Neural progenitor cell (in vitro differentiated cells): ENCODE measurements around the gene RAB17. TPM values are rescaled to one million over a fixed set of nuclear protein-coding genes. Genes with fewer than 3 reads are reported as not detected.
"Not testable (repeated sequence)": the region's sequence is repeated elsewhere in the genome, so short reads cannot be mapped to it uniquely, and the experiment has no call there.

Experiments used
- DNase-seq: peaks from one replicate; pipeline ENCODE4 v3.0.0-alpha.2; 2016; ENCODE audit warnings: low spot score
- H2AFZ ChIP-seq: fragments of 200-600 bp; sonication (generic); replicated peaks from 2 replicates; pipeline ENCODE4 v1.6.1; 2016; ENCODE audit warnings: antibody characterized with exemption
- H3F3A ChIP-seq: fragments of 200-600 bp; sonication (generic); 2 replicates; pipeline ENCODE4 v1.6.1; 2016; ENCODE audit warnings: antibody characterized with exemption, low read depth
- H3K27ac ChIP-seq: fragments of 200-600 bp; sonication (generic); 2 replicates; pipeline ENCODE4 v1.5.1; 2016; ENCODE audit warnings: mild to moderate bottlenecking
- H3K27me3 ChIP-seq: fragments of 200-600 bp; sonication (generic); 2 replicates; pipeline ENCODE4 v1.6.1; 2016; ENCODE audit warnings: mild to moderate bottlenecking, moderate library complexity
- H3K36me3 ChIP-seq: fragments of 200-600 bp; sonication (generic); 2 replicates; pipeline ENCODE4 v1.5.1; 2016
- H3K4me1 ChIP-seq: fragments of 200-600 bp; sonication (generic); 2 replicates; pipeline ENCODE4 v1.6.1; 2016; ENCODE audit warnings: mixed run types
- H3K4me2 ChIP-seq: fragments of 200-600 bp; sonication (generic); 2 replicates; pipeline ENCODE4 v1.6.1; 2016
- H3K4me3 ChIP-seq: fragments of 200-600 bp; sonication (generic); 2 replicates; pipeline ENCODE4 v1.5.1; 2016
- H3K79me2 ChIP-seq: fragments of 200-600 bp; sonication (generic); 2 replicates; pipeline ENCODE4 v1.6.1; 2016; ENCODE audit warnings: low read depth
- H3K9ac ChIP-seq: fragments of 200-600 bp; sonication (generic); 2 replicates; pipeline ENCODE4 v1.6.1; 2016
- H3K9me3 ChIP-seq: fragments of 200-600 bp; sonication (generic); 2 replicates; pipeline ENCODE4 v1.5.1; 2016; ENCODE audit warnings: low read depth
- H4K20me1 ChIP-seq: fragments of 200-600 bp; sonication (generic); 2 replicates; pipeline ENCODE4 v1.6.1; 2016; ENCODE audit warnings: low read depth
- H3K27ac Mint-ChIP-seq: 3 replicates; pipeline ENCODE4 v1.8.0; 2021; ENCODE audit warnings: mixed read lengths
- H3K27me3 Mint-ChIP-seq: 2 replicates; pipeline ENCODE4 v1.8.0; 2022; ENCODE audit warnings: low read depth, mild to moderate bottlenecking, inconsistent platforms, moderate library complexity, mixed read lengths; ENCODE audit not compliant: insufficient read depth
- H3K36me3 Mint-ChIP-seq: 3 replicates; pipeline ENCODE4 v1.8.0; 2021; ENCODE audit warnings: mixed read lengths
- H3K4me1 Mint-ChIP-seq: 3 replicates; pipeline ENCODE4 v1.8.0; 2021; ENCODE audit warnings: mixed read lengths
- H3K4me3 Mint-ChIP-seq: 3 replicates; pipeline ENCODE4 v1.8.0; 2021; ENCODE audit warnings: mild to moderate bottlenecking, moderate library complexity, mixed read lengths
- H3K9me3 Mint-ChIP-seq: 3 replicates; pipeline ENCODE4 v1.8.0; 2020; ENCODE audit warnings: mixed read lengths
- EZH2 ChIP-seq: fragments of 200-600 bp; sonication (generic); IDR thresholded peaks from 2 replicates; pipeline ENCODE4 v1.6.1; 2017; ENCODE audit warnings: antibody characterized with exemption, mild to moderate bottlenecking, moderate library complexity
- EZH2phosphoT487 ChIP-seq: fragments of 200-600 bp; sonication (generic); IDR thresholded peaks from 2 replicates; pipeline ENCODE4 v1.6.1; 2017; ENCODE audit warnings: antibody characterized with exemption
- total RNA-seq: library from RNA; depleted of rRNA; stranded (reverse); fragments of >200 nt; gene quantifications from 2 replicates; pipeline ENCODE4 v1.2.3, GENCODE V29; 2015; ENCODE audit warnings: low replicate concordance
- TF ChIP-seq, protein P1 (sequence below): fragments of 200-600 bp; sonication (generic); IDR thresholded peaks from 2 replicates; pipeline ENCODE4 v1.5.1; 2017; ENCODE audit warnings: antibody characterized with exemption, mild to moderate bottlenecking

The RAB17 gene
- total RNA-seq, 1 donor from 2014 or later: not detected

DNA sequence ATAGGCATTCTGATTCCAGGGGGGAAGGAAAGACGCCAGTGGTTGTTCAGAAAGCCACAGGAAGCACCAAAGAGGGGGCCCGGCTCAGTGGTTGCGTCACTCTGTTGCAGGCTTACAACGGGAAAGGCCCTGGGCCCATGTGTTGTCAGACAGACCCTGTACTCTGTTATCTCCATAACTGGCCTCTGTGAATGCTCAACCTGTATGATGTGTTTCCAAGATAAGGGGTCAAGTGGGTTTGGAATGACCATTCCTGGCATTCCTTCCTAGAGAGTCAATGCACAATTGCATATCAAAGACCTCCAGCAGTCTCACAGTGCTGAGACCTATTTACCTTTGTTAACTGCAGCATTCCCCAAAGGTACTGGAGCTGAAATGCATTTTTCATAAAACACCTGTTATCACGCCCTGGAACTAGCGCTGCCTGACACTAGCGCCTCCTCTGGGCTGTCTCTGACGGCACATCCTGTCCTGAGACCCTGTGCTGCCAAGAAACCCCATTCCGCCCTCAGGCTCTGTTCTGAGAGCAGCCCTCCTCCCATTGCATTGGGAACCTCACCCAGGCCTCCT, 23.7 kb upstream of the RAB17 start:
- Histone ChIP-seq H3K4me2 (no peak overlapping the region), H3K9me3 (no peaks in the 10 kb centered on the region), H3F3A (peaks cover 9% of the 10 kb centered on the region), H3K27ac (no peak overlapping the region), H4K20me1 (no peaks in the 10 kb centered on the region), H3K36me3 (no peaks in the 10 kb centered on the region), H3K4me3 (no peak overlapping the region), H3K79me2 (no peaks in the 10 kb centered on the region), H3K4me1 (peaks cover 22% of the 10 kb centered on the region), H3K27me3 (no peaks in the 10 kb centered on the region), H2AFZ (no peak overlapping the region), H3K9ac (no peak overlapping the region)
- Mint-ChIP-seq H3K9me3 (no peaks in the 10 kb centered on the region), H3K4me3 (no peak overlapping the region), H3K36me3 (no peaks in the 10 kb centered on the region), H3K4me1 (peaks cover 19% of the 10 kb centered on the region), H3K27me3 (peaks cover 8% of the 10 kb centered on the region), H3K27ac (no peak overlapping the region)
- DNase-seq: peak; percentile 37
- TF ChIP-seq, protein P1, sequence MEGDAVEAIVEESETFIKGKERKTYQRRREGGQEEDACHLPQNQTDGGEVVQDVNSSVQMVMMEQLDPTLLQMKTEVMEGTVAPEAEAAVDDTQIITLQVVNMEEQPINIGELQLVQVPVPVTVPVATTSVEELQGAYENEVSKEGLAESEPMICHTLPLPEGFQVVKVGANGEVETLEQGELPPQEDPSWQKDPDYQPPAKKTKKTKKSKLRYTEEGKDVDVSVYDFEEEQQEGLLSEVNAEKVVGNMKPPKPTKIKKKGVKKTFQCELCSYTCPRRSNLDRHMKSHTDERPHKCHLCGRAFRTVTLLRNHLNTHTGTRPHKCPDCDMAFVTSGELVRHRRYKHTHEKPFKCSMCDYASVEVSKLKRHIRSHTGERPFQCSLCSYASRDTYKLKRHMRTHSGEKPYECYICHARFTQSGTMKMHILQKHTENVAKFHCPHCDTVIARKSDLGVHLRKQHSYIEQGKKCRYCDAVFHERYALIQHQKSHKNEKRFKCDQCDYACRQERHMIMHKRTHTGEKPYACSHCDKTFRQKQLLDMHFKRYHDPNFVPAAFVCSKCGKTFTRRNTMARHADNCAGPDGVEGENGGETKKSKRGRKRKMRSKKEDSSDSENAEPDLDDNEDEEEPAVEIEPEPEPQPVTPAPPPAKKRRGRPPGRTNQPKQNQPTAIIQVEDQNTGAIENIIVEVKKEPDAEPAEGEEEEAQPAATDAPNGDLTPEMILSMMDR: peak; percentile 44
- no peak for TF ChIP-seq EZH2

DNA sequence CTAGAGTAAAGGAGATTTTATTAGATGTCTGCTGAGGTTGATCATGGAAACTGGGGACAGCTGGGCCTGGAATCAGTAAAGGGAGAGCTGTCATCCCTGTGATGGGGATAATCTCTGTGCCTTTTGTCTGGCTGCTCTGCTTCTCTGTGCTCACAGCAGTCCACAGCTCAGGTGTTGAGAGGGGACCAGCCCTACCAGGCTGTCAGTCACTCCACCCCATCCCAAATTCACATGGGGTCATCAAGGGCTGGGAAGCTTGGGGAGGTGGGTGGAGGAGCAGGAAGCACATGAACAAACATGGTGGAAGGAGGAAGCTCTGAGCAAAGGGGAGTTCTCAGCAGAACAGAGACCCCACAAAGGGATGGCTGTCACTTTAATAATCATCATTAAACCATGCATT, 23.1 kb upstream of the RAB17 start:
- H2AFZ ChIP-seq: no peak overlapping the region
- H3K36me3 ChIP-seq: no peaks in the 10 kb centered on the region
- H4K20me1 ChIP-seq: no peaks in the 10 kb centered on the region
- Mint-ChIP-seq H3K27ac (peak overlapping the region; percentile 42), H3K4me3 (no peak overlapping the region), H3K9me3 (no peaks in the 10 kb centered on the region), H3K27me3 (peaks cover 8% of the 10 kb centered on the region), H3K36me3 (no peaks in the 10 kb centered on the region), H3K4me1 (peaks cover 19% of the 10 kb centered on the region)
- H3F3A ChIP-seq: peaks cover 9% of the 10 kb centered on the region
- H3K4me1 ChIP-seq: peaks cover 22% of the 10 kb centered on the region
- no peaks in the 10 kb centered on the region for H3K79me2 ChIP-seq
- no peaks in the 10 kb centered on the region for H3K9me3 ChIP-seq
- no peaks in the 10 kb centered on the region for H3K27me3 ChIP-seq
- H3K4me2 ChIP-seq: no peak overlapping the region
- no peak overlapping the region for H3K4me3 ChIP-seq
- no peak for DNase-seq
- no peak for TF ChIP-seq EZH2
- TF ChIP-seq, protein P1: no peak
- no peak for TF ChIP-seq EZH2phosphoT487
- no peak overlapping the region for H3K9ac ChIP-seq
- no peak overlapping the region for H3K27ac ChIP-seq

- Histone ChIP-seq H3K4me2 (no peak overlapping the region), H3K9me3 (no peaks in the 10 kb centered on the region), H3K27ac (no peak overlapping the region), H2AFZ (no peak overlapping the region), H3K4me3 (no peak overlapping the region), H3K4me1 (peaks cover 22% of the 10 kb centered on the region), H3K9ac (no peak overlapping the region), H3K79me2 (no peaks in the 10 kb centered on the region), H3K27me3 (no peaks in the 10 kb centered on the region), H3F3A (peaks cover 9% of the 10 kb centered on the region), H3K36me3 (no peaks in the 10 kb centered on the region), H4K20me1 (no peaks in the 10 kb centered on the region)
- Mint-ChIP-seq H3K9me3 (peaks cover 7% of the 10 kb centered on the region), H3K27ac (no peak overlapping the region), H3K27me3 (peaks cover 11% of the 10 kb centered on the region), H3K36me3 (no peaks in the 10 kb centered on the region), H3K4me3 (no peak overlapping the region), H3K4me1 (peaks cover 19% of the 10 kb centered on the region)
- no peak for DNase-seq
- TF ChIP-seq, protein P1: no peak
- TF ChIP-seq EZH2 (no peak), EZH2phosphoT487 (no peak)
These were observed 22.2 kb upstream of the RAB17 start for GRCh38 chr2:237612527-237613357.

DNA sequence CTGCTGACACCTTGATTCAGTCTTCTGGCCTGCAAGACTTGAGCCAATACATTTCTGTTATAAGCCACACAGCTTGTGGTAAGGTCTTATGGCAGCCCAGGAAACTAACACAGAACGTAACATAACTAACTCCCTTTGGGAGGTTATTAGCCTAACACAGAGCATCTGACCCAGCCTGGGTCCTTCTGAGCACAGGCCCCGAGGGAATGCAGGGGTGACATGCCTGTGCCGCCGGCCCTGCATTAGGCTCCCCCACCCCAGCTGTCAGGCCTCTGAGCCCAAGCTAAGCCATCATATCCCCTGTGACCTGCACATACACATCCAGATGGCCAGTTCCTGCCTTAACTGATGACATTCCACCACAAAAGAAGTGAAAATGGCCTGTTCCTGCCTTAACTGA, 16.0 kb upstream of the RAB17 start:
- H3K4me2 ChIP-seq, H3K4me3 ChIP-seq: not testable (repeated sequence)

More for the DNA sequence above, 16.0 kb upstream of the RAB17 start:
- not testable (repeated sequence) for H3K9me3 ChIP-seq, H3K27ac ChIP-seq, H3K27me3 Mint-ChIP-seq, H3K27me3 ChIP-seq, H4K20me1 ChIP-seq, H3K36me3 Mint-ChIP-seq, H3K4me3 Mint-ChIP-seq, H3K79me2 ChIP-seq, H2AFZ ChIP-seq, H3K9ac ChIP-seq, H3K27ac Mint-ChIP-seq, DNase-seq, H3K36me3 ChIP-seq
- H3F3A ChIP-seq: peaks cover 16% of the 10 kb centered on the region
- Mint-ChIP-seq H3K4me1 (peaks cover 17% of the 10 kb centered on the region), H3K9me3 (peaks cover 16% of the 10 kb centered on the region)
- peaks cover 15% of the 10 kb centered on the region for H3K4me1 ChIP-seq
